K562 (cell line): Measurements from ENCODE around the gene PLA2G4A. TPM values are rescaled to one million over a fixed set of nuclear protein-coding genes. Genes with fewer than 3 reads are reported as not detected.

Experiments
- ATAC-seq: fragments of 200-7000 bp; cut with Tn5 transposase; 3 replicates; pipeline ENCODE4 v1.9.1; 2020; ENCODE audit warnings: moderate library complexity
- BruUV-seq: library from RNA; stranded (reverse); fragments of 400-500 nt; replicated peaks from 2 replicates; lab custom pipeline; 2021; lab: Mats Ljungman, UMichigan
- CTCF ChIA-PET: fragments of 300-600 bp; formaldehyde crosslinking; extraction: SDS; loops from one replicate; lab custom pipeline; 2021; ENCODE audit warnings: low intra/inter-chr PET ratio; lab: Yijun Ruan, JAX
- POLR2A ChIA-PET: fragments of 300-600, 350-650 bp; sonication (Branson Sonifier 250); formaldehyde crosslinking; extraction: SDS; loops from one replicate; lab custom pipeline; 2021; ENCODE audit warnings: antibody characterized with exemption, inconsistent platforms; lab: Yijun Ruan, JAX
- DNase-seq, 4 experiments: peaks; one replicate each; pipeline versions ENCODE4 v3.0.0 to v3.0.0-alpha.2; 2011 to 2018; ENCODE audit warnings: low spot score in 3 of 4, mixed read lengths in 3 of 4; ENCODE audit errors: extremely low read depth in 1 of 4
- FAIRE-seq: peaks from 2 replicates; lab custom pipeline; 2011; peaks lifted over from hg19 to GRCh38; lab: Jason Lieb, UNC
- H2AFZ ChIP-seq: 2 replicates; pipeline ENCODE4 v1.6.0; 2011; ENCODE audit warnings: low read depth, low read length, control low read depth, inconsistent platforms
- H3K27ac ChIP-seq: fragments of 200-600 bp; 3 replicates; pipeline ENCODE4 v1.8.0; 2011; ENCODE audit warnings: low read depth, mild to moderate bottlenecking, control low read depth, inconsistent platforms, low read length, moderate library complexity, mixed read lengths; ENCODE audit errors: extremely low read depth
- H3K27me3 ChIP-seq, 2 experiments: fragments of 300-600 bp in 1 of 2; 2 replicates in 1 of 2; 3 replicates in 1 of 2; pipeline versions ENCODE4 v1.6.0 to v1.8.0; 2011; ENCODE audit warnings: inconsistent platforms in 2 of 2, low read length in 2 of 2, mild to moderate bottlenecking in 1 of 2, mixed read lengths in 1 of 2, moderate library complexity in 1 of 2; ENCODE audit not compliant: control insufficient read depth in 2 of 2, insufficient read depth in 2 of 2
- H3K36me3 ChIP-seq: fragments of 300-600 bp; 3 replicates; pipeline ENCODE4 v1.8.0; 2011; ENCODE audit warnings: mild to moderate bottlenecking, low read length, inconsistent platforms; ENCODE audit not compliant: control insufficient read depth, insufficient read depth
- H3K4me1 ChIP-seq, 2 experiments: fragments of 200-600 bp in 1 of 2; replicated peaks in 1 of 2; 2 replicates in 1 of 2; 3 replicates in 1 of 2; pipeline versions ENCODE4 v1.5.1 to v1.8.0; 2011; ENCODE audit warnings: inconsistent platforms in 2 of 2, low read length in 2 of 2, mild to moderate bottlenecking in 1 of 2, mixed read lengths in 1 of 2, moderate library complexity in 1 of 2; ENCODE audit not compliant: control insufficient read depth in 2 of 2, insufficient read depth in 2 of 2
- H3K4me2 ChIP-seq: 2 replicates; pipeline ENCODE4 v1.6.1; 2011; ENCODE audit warnings: low read length, control low read depth, inconsistent platforms, mixed read lengths; ENCODE audit not compliant: insufficient read depth
- H3K4me3 ChIP-seq: fragments of 200-600 bp; sonication (generic), shearing (Covaris generic); 2 replicates; pipeline ENCODE4 v1.5.1; 2016; ENCODE audit warnings: control low read depth, inconsistent platforms
- H3K79me2 ChIP-seq: fragments of 200-600 bp; 3 replicates; pipeline ENCODE4 v1.8.0; 2011; ENCODE audit warnings: low read length, inconsistent platforms; ENCODE audit not compliant: control insufficient read depth, insufficient read depth
- H3K9ac ChIP-seq, 2 experiments: 2 replicates each; pipeline versions ENCODE4 v1.6.0 to v1.6.1; 2011; ENCODE audit warnings: low read depth in 2 of 2, low read length in 2 of 2, control low read depth in 1 of 2, inconsistent platforms in 1 of 2, mild to moderate bottlenecking in 1 of 2, mixed read lengths in 1 of 2; ENCODE audit not compliant: insufficient read depth in 1 of 2
- H3K9me1 ChIP-seq: one replicate; pipeline ENCODE4 v1.6.0; 2011; ENCODE audit warnings: inconsistent platforms, mild to moderate bottlenecking, low read length, moderate library complexity; ENCODE audit not compliant: control insufficient read depth, insufficient read depth
- H3K9me3 ChIP-seq: replicated peaks from 2 replicates; pipeline ENCODE4 v1.5.1; 2011; ENCODE audit warnings: low read depth, low read length, inconsistent platforms; ENCODE audit not compliant: control insufficient read depth, insufficient read depth
- H4K20me1 ChIP-seq: replicated peaks from 2 replicates; pipeline ENCODE4 v1.6.1; 2011; ENCODE audit warnings: low read length, inconsistent platforms, mixed read lengths; ENCODE audit not compliant: control insufficient read depth, insufficient read depth
- ETS2 ChIP-seq: IDR thresholded peaks from 2 replicates; pipeline ENCODE4 v1.6.1; 2016; ENCODE audit warnings: borderline replicate concordance, missing genetic modification characterization, mild to moderate bottlenecking, moderate library complexity, missing compliant biosample characterization; ENCODE audit not compliant: poor library complexity, severe bottlenecking
- KLF1 ChIP-seq: fragments of 450-650 bp; IDR thresholded peaks from 2 replicates; pipeline ENCODE4 v1.6.1; 2016; ENCODE audit warnings: missing genetic modification characterization, missing compliant biosample characterization
- MXI1 ChIP-seq: IDR thresholded peaks from 2 replicates; pipeline ENCODE4 v1.6.1; 2011; ENCODE audit warnings: low read depth, mild to moderate bottlenecking, improper control_type of control experiment, low read length
- NCOR1 ChIP-seq: fragments of 450-650 bp; IDR thresholded peaks from 2 replicates; pipeline ENCODE4 v1.6.1; 2016; ENCODE audit warnings: mild to moderate bottlenecking, moderate library complexity
- ZNF121 ChIP-seq: sonication (generic); formaldehyde crosslinking; conservative IDR thresholded peaks from 2 replicates; pipeline ENCODE4 v1.8.0; 2022; ENCODE audit warnings: missing genetic modification reagents
- ZNF384 ChIP-seq: IDR thresholded peaks from 2 replicates; pipeline ENCODE4 v1.6.1; 2012; ENCODE audit warnings: low read depth, low read length, improper control_type of control experiment
- WGBS: fragments of 100-300 bp; shearing (Covaris generic); methylation state at CpG from one replicate; pipeline ENCODE4 v1.1.6; 2016; ENCODE audit warnings: low coverage, mixed read lengths; ENCODE audit not compliant: insufficient coverage; ENCODE audit errors: missing lambda C conversion rate; 5-methylcytosine and 5-hydroxymethylcytosine counted together
- in situ Hi-C: fragments of 300-500 bp; cut with MboI; formaldehyde crosslinking; loops from 4 replicates; pipeline ENCODE4 v1.15.0; 2018; ENCODE audit warnings: inconsistent platforms, mixed read lengths
- intact Hi-C: fragments of 100-400 bp; cut with micrococcal nuclease; formaldehyde crosslinking; loops from 2 replicates; pipeline ENCODE4 v1.14.2; 2022
- polyA plus RNA-seq, 8 experiments: library from polyadenylated mRNA; depleted of rRNA in 4 of 8; stranded (reverse) in 5 of 8; unstranded in 3 of 8; fragments of >200 nt; fragmentation: Nextera tagmentation in 2 of 8; fragmentation: Illumina TruSeq in 1 of 8; extraction: Ambion mirVana in 2 of 8; extraction: Trizol in 1 of 8; gene quantifications; 2 replicates each; pipeline versions ENCODE4 v1.2.1 to v1.2.3, GENCODE V29; 2011 to 2014; ENCODE audit warnings: inconsistent platforms in 1 of 8, missing spikeins in 1 of 8
- total RNA-seq, 7 experiments: library from RNA; depleted of rRNA in 6 of 7; stranded (reverse); fragments of >200 nt in 6 of 7; fragmentation: Illumina TruSeq in 2 of 7; extraction: Trizol in 2 of 7; gene quantifications; 2 replicates each; pipeline versions ENCODE4 v1.2.1 to v1.2.3, GENCODE V29; 2011 to 2021; ENCODE audit warnings: low replicate concordance in 1 of 7

The PLA2G4A gene
- total and polyA plus RNA-seq, 9 of the 15 experiments (the other 6 are each of a cell fraction or from before 2014, with no cell fraction given) = 0.04 to 0.71 (median 0.22) TPM; not detected in 4

DNA sequence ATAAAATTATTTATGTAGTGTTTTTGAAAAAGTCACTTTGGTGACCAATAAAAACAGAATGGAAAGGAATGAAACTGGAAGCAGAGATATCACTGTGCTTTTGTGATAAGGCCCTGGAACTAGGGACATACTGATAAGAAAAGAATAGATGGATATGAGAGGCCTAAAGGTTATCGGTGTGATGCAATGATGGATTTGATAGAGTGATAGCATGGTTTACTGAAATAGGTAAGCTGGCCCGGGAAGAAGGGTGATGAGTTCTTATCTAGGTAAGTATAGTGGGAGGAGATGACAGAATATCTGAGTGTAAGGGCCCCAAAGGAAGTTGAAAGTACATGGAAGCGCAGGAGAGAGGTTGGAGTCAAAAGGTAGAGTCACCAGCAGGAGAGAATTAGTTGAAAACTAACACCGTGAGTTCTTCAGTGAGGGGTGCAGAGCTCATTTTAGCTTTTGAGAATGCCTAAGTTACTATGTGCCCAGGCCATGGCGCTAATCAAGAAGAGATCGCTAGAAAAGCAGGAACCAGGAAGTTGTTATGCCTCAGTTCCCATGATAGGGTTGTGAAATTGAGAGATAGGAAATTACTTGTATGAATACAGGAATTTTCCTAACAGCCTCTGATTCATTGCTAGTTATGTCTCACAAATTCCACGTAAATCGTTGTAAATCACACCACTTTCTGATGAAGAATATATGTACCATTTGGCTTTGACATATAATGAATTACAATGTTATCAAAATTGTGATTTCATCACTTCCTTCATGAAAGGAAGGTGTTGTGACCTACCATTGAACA lies 115.3 kb downstream of the PLA2G4A start:
- TF ChIP-seq KLF1 (tag) (no peak), ETS2 (no peak), ZNF384 (no peak), ZNF121 (CRISPR knock-in tag) (no peak), MXI1 (no peak), NCOR1 (no peak)
- no TSS peak for BruUV-seq
- Histone ChIP-seq H3K9me1 (no peaks in the 10 kb centered on the region), H3K79me2 (no peaks in the 10 kb centered on the region), H3K9me3 (no peaks in the 10 kb centered on the region), H3K4me3 (no peak overlapping the region), H4K20me1 (no peaks in the 10 kb centered on the region), H3K9ac (no peak overlapping the region), H3K4me1 (no peaks in the 10 kb centered on the region), H2AFZ (no peak overlapping the region), H3K36me3 (no peaks in the 10 kb centered on the region), H3K4me2 (no peak overlapping the region), H3K27ac (no peak overlapping the region), H3K27me3 (no peaks in the 10 kb centered on the region)
- 2% methylated on average over 8 of the region's 8 CpGs for WGBS
- in situ Hi-C loops = no loop called here
- DNase-seq (no peak), FAIRE-seq (no peak), ATAC-seq (no peak)
- CTCF ChIA-PET = no interaction called here
- intact Hi-C loops = no loop called here
- POLR2A ChIA-PET = no interaction called here
